DMS 273 (cell line): ENCODE results near the gene TNS2.
"Not testable (repeated sequence)": the region's sequence is repeated elsewhere in the genome, so short reads cannot be mapped to it uniquely, and the experiment has no call there.

Source experiments
- DNase-seq: peaks from one replicate; lab custom pipeline; 2025; ENCODE audit not compliant: unreplicated experiment; lab: John Stamatoyannopoulos, UW

Gene TNS2

GRCh38 chr12:53107122-53107521 is 57.3 kb downstream of the TNS2 start:
- DNase-seq: no peak

GRCh38 chr12:53112431-53112830 is 62.6 kb downstream of the TNS2 start:
- not testable (repeated sequence) for DNase-seq

- DNase-seq: no peak
Measured at GRCh38 chr12:53113136-53113705, 63.4 kb downstream of the TNS2 start.

- DNase-seq: no peak
Measured at GRCh38 chr12:53113951-53114350, 64.1 kb downstream of the TNS2 start.
